H1 (cell line): ENCODE results near the gene SF3B6. TPM values are rescaled to one million over a fixed set of nuclear protein-coding genes. Genes with fewer than 3 reads are reported as not detected.

Experiments used
- CTCF ChIA-PET: fragments of 300-600 bp; sonication (Branson Sonifier 250); formaldehyde crosslinking; loops from one replicate; lab custom pipeline; 2021; ENCODE audit not compliant: partially characterized antibody; lab: Charles Lee
- POLR2A ChIA-PET: fragments of 300-600 bp; sonication (Branson Sonifier 250); formaldehyde crosslinking; loops from one replicate; lab custom pipeline; 2021; ENCODE audit warnings: inconsistent platforms; ENCODE audit not compliant: partially characterized antibody; lab: Charles Lee
- DNase-seq, 2 experiments: peaks; one replicate each; pipeline versions ENCODE4 v3.0.0 to v3.0.0-alpha.2; 2010 to 2022; ENCODE audit warnings: low spot score in 2 of 2, low read depth in 1 of 2, mixed read lengths in 1 of 2
- FAIRE-seq: peaks from 2 replicates; lab custom pipeline; 2011; peaks lifted over from hg19 to GRCh38; lab: Jason Lieb, UNC
- H2AFZ ChIP-seq: 2 replicates; pipeline ENCODE4 v1.8.1; 2012; ENCODE audit warnings: low read length, inconsistent platforms
- H2AK5ac ChIP-seq: 2 replicates; pipeline ENCODE4 v1.6.1; 2013; ENCODE audit warnings: low read depth, low read length
- H2BK120ac ChIP-seq: replicated peaks from 2 replicates; pipeline ENCODE3; 2013; ENCODE audit warnings: low read depth, low read length, inconsistent platforms
- H2BK12ac ChIP-seq: 2 replicates; pipeline ENCODE4 v1.6.1; 2013; ENCODE audit warnings: low read depth, low read length
- H2BK15ac ChIP-seq: 2 replicates; pipeline ENCODE4 v1.6.1; 2013; ENCODE audit warnings: low read length
- H2BK20ac ChIP-seq: 2 replicates; pipeline ENCODE4 v1.6.1; 2013; ENCODE audit warnings: low read length
- H2BK5ac ChIP-seq: 2 replicates; pipeline ENCODE4 v1.6.1; 2013; ENCODE audit warnings: low read depth, low read length
- H3K14ac ChIP-seq: 2 replicates; pipeline ENCODE4 v1.6.1; 2013; ENCODE audit warnings: inconsistent platforms; ENCODE audit not compliant: insufficient read length
- H3K18ac ChIP-seq: 2 replicates; pipeline ENCODE4 v1.6.1; 2013; ENCODE audit warnings: low read length; ENCODE audit errors: extremely low read depth
- H3K23ac ChIP-seq: 2 replicates; pipeline ENCODE4 v1.6.1; 2013; ENCODE audit warnings: inconsistent platforms; ENCODE audit not compliant: insufficient read length
- H3K23me2 ChIP-seq: 2 replicates; pipeline ENCODE4 v1.6.1; 2013; ENCODE audit warnings: low read depth, low read length
- H3K27ac ChIP-seq: 2 replicates; pipeline ENCODE4 v1.6.1; 2011; ENCODE audit warnings: low read depth, low read length, inconsistent platforms
- H3K27me3 ChIP-seq, 4 experiments: replicated peaks in 1 of 4; 1 replicate in 1 of 4; 2 replicates in 3 of 4; pipeline versions ENCODE4 v1.6.1 to v1.8.1; 2011 to 2013; ENCODE audit warnings: low read length in 3 of 4, mild to moderate bottlenecking in 3 of 4, inconsistent platforms in 2 of 4, mixed read lengths in 2 of 4, moderate library complexity in 1 of 4; ENCODE audit not compliant: control insufficient read depth in 3 of 4, insufficient read depth in 3 of 4; ENCODE audit errors: extremely low read depth in 1 of 4
- H3K36me3 ChIP-seq, 4 experiments: 2 replicates each; pipeline versions ENCODE4 v1.6.1 to v1.8.1; 2011 to 2013; ENCODE audit warnings: mild to moderate bottlenecking in 4 of 4, low read length in 3 of 4, moderate library complexity in 2 of 4, control low read depth in 1 of 4, inconsistent platforms in 1 of 4; ENCODE audit not compliant: insufficient read depth in 4 of 4, control insufficient read depth in 2 of 4
- H3K4ac ChIP-seq: replicated peaks from 2 replicates; pipeline ENCODE3; 2013; ENCODE audit warnings: low read length, low read depth, mixed read lengths, inconsistent platforms; ENCODE audit not compliant: insufficient read length
- H3K4me1 ChIP-seq, 4 experiments: replicated peaks in 1 of 4; 1 replicate in 1 of 4; 2 replicates in 3 of 4; pipeline versions ENCODE4 v1.6.1 to v1.8.1; 2011 to 2013; ENCODE audit warnings: low read length in 3 of 4, inconsistent platforms in 2 of 4, mixed read lengths in 1 of 4; ENCODE audit not compliant: insufficient read depth in 4 of 4, control insufficient read depth in 3 of 4
- H3K4me2 ChIP-seq, 2 experiments: 2 replicates each; pipeline versions ENCODE4 v1.6.1 to v1.8.1; 2011 to 2013; ENCODE audit warnings: low read depth in 2 of 2, low read length in 2 of 2, control low read depth in 1 of 2, inconsistent platforms in 1 of 2, mild to moderate bottlenecking in 1 of 2; ENCODE audit not compliant: insufficient read depth in 1 of 2
- H3K4me3 ChIP-seq, 4 experiments: fragments of 200-600, 300-600 bp in 1 of 4; sonication (generic), shearing (Covaris generic), sonication (Bioruptor Twin) in 1 of 4; 2 replicates each; pipeline versions ENCODE4 v1.5.1 to v1.8.1; 2011 to 2016; ENCODE audit warnings: low read length in 4 of 4, low read depth in 3 of 4, control low read depth in 2 of 4, inconsistent platforms in 2 of 4, mild to moderate bottlenecking in 2 of 4, mixed read lengths in 1 of 4, moderate library complexity in 1 of 4; ENCODE audit not compliant: insufficient read depth in 2 of 4; ENCODE audit errors: extremely low read depth in 1 of 4
- H3K56ac ChIP-seq: replicated peaks from 2 replicates; pipeline ENCODE3; 2013; ENCODE audit warnings: low read depth, mild to moderate bottlenecking, mixed read lengths, low read length, inconsistent platforms; ENCODE audit not compliant: insufficient read length
- H3K79me1 ChIP-seq: 2 replicates; pipeline ENCODE4 v1.6.1; 2013; ENCODE audit warnings: low read depth, low read length, control low read depth
- H3K79me2 ChIP-seq, 2 experiments: 2 replicates each; pipeline versions ENCODE4 v1.6.1 to v1.8.1; 2012 to 2013; ENCODE audit warnings: low read length in 2 of 2, mild to moderate bottlenecking in 2 of 2, inconsistent platforms in 1 of 2; ENCODE audit not compliant: insufficient read depth in 2 of 2, control insufficient read depth in 1 of 2
- H3K9ac ChIP-seq, 4 experiments: replicated peaks in 1 of 4; 1 replicate in 1 of 4; 2 replicates in 3 of 4; pipeline versions ENCODE4 v1.6.1 to v1.8.1; 2011 to 2013; ENCODE audit warnings: low read depth in 3 of 4, low read length in 3 of 4, control low read depth in 2 of 4, mild to moderate bottlenecking in 2 of 4, moderate library complexity in 2 of 4, inconsistent platforms in 1 of 4; ENCODE audit errors: extremely low read depth in 1 of 4
- H3K9me3 ChIP-seq, 2 experiments: 2 replicates each; pipeline versions ENCODE4 v1.6.1 to v1.8.1; 2012 to 2013; ENCODE audit warnings: mild to moderate bottlenecking in 2 of 2, moderate library complexity in 2 of 2, control low read depth in 1 of 2, inconsistent platforms in 1 of 2, low read depth in 1 of 2, low read length in 1 of 2, mixed read lengths in 1 of 2; ENCODE audit not compliant: insufficient read depth in 2 of 2
- H4K20me1 ChIP-seq, 2 experiments: replicated peaks in 1 of 2; 2 replicates each; pipeline versions ENCODE3 to v1.8.1; 2011 to 2013; ENCODE audit warnings: inconsistent platforms in 2 of 2, low read length in 2 of 2, mild to moderate bottlenecking in 1 of 2; ENCODE audit not compliant: insufficient read depth in 2 of 2, control insufficient read depth in 1 of 2
- H4K5ac ChIP-seq: 2 replicates; pipeline ENCODE4 v1.6.1; 2013; ENCODE audit warnings: low read length, low read depth, mixed read lengths, inconsistent platforms; ENCODE audit not compliant: insufficient read length
- H4K8ac ChIP-seq: 2 replicates; pipeline ENCODE4 v1.8.0; 2013; ENCODE audit warnings: mild to moderate bottlenecking, moderate library complexity, low read length, inconsistent platforms; ENCODE audit not compliant: insufficient read depth; ENCODE audit errors: extremely low read depth
- H4K91ac ChIP-seq: replicated peaks from 2 replicates; pipeline ENCODE3; 2013; ENCODE audit warnings: low read length, mixed read lengths, inconsistent platforms; ENCODE audit not compliant: insufficient read length
- CTCF ChIP-seq, 3 experiments: IDR thresholded peaks; 1 replicate in 2 of 3; 2 replicates in 1 of 3; pipeline versions ENCODE4 v1.5.1 to v1.6.1; 2011; ENCODE audit warnings: low read length in 3 of 3, mild to moderate bottlenecking in 3 of 3, inconsistent platforms in 2 of 3, low read depth in 1 of 3, moderate library complexity in 1 of 3; ENCODE audit not compliant: insufficient read depth in 1 of 3; ENCODE audit errors: control extremely low read depth in 1 of 3
- SAP30 ChIP-seq: fragments of 300-600 bp; sonication (generic); IDR thresholded peaks from 2 replicates; pipeline ENCODE4 v1.7.1; 2012; ENCODE audit warnings: low read length, moderate library complexity, mild to moderate bottlenecking, inconsistent platforms; ENCODE audit not compliant: insufficient read depth, insufficient replicate concordance
- WGBS, 2 experiments: shearing (Covaris generic) in 1 of 2; methylation state at CpG; one replicate each; pipeline versions ENCODE4 v1.1.6 to v1.1.7; 2013 to 2015; ENCODE audit warnings: low lambda C conversion rate in 2 of 2, mixed read lengths in 2 of 2, inconsistent platforms in 1 of 2, low coverage in 1 of 2, missing lambda C conversion rate in 1 of 2; ENCODE audit not compliant: insufficient replicate concordance in 2 of 2, insufficient coverage in 1 of 2, insufficient read length in 1 of 2; ENCODE audit errors: extremely low coverage in 1 of 2, missing lambda C conversion rate in 1 of 2; 5-methylcytosine and 5-hydroxymethylcytosine counted together
- polyA plus RNA-seq, 7 experiments: library from polyadenylated mRNA; depleted of rRNA in 3 of 7; stranded (reverse) in 5 of 7; unstranded in 2 of 7; fragments of >200 nt in 5 of 7; fragments of 200-250 nt in 2 of 7; gene quantifications; 1 replicate in 5 of 7; 2 replicates in 1 of 7; 4 replicates in 1 of 7; pipeline versions ENCODE4 v1.2.1 to v1.2.3, GENCODE V29; 2011 to 2013; ENCODE audit warnings: missing spikeins in 2 of 7, mixed read lengths in 2 of 7
- total RNA-seq: library from RNA; stranded (reverse); fragmentation: NEBNext Ultra II Directional; extraction: Animal tissue kit (Norgen Biotek cat#: 25700); gene quantifications from 2 replicates; pipeline ENCODE4 v1.2.1, GENCODE V29; 2021
- TF ChIP-seq, protein P1 (sequence below): IDR thresholded peaks from 2 replicates; pipeline ENCODE4 v1.6.1; 2012; ENCODE audit warnings: inconsistent platforms

SF3B6 gene
- total and polyA plus RNA-seq, 2 of the 8 experiments (the other 6 are each of a cell fraction or from before 2014, with no cell fraction given): 126 to 155 TPM

DNA sequence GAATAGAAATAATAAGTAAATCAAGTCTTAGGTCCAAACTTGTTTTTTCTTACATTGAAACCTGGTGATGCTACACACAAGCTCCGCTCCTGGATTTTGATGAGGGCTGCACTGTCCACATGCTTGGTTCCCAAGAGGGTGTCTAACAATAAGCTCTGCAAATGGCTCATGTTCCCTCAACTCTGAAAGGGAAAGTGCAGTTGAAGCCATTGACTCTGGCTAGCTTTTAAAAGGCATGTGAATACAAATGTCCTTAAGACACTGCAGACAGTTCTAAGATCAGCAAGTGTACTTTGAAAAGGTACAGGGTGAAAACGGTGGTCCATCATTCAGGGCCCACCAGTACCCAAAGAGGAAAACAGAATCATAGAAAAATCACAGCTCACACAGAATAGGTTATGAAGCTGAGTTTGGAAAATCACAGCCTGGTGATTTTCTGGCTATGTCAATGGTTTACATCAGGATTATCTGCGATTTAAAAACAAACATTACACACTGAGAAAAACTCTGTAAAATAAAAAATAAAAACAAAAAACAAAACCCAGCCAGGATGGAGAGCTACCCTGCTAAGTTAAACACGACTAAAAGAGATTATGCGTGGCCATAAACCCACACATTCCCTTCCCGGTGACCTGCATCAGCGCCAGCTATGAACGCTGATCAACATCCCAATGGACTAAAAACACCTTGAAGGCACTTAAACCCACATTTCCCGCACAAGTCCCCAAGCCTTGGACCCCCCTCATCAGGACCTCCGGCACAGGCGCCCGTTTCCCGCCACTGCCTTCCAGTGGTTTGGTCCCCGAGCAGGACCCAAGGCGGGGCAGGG is 46.5 kb upstream of the SF3B6 start:
- H3K9me3 ChIP-seq: no peaks in the 10 kb centered on the region
- H3K4ac ChIP-seq: peak overlapping the region; percentile 87
- FAIRE-seq: no peak
- DNase-seq: no peak
- no peak overlapping the region for H3K14ac ChIP-seq
- peaks cover 0 to 10% (median 4%) of the 10 kb centered on the region in 4 experiments; a peak in 4 of 7 replicates for H3K27me3 ChIP-seq
- H2BK5ac ChIP-seq: no peak overlapping the region
- H4K91ac ChIP-seq: peak overlapping the region; percentile 60
- H3K4me1 ChIP-seq: peaks cover 4 to 7% (median 6%) of the 10 kb centered on the region in 4 experiments; a peak in 6 of 7 replicates
- H3K79me2 ChIP-seq: no peaks in the 10 kb centered on the region
- no peak for TF ChIP-seq SAP30
- TF ChIP-seq, protein P1, sequence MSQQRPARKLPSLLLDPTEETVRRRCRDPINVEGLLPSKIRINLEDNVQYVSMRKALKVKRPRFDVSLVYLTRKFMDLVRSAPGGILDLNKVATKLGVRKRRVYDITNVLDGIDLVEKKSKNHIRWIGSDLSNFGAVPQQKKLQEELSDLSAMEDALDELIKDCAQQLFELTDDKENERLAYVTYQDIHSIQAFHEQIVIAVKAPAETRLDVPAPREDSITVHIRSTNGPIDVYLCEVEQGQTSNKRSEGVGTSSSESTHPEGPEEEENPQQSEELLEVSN: peak; percentile 93
- no peak for TF ChIP-seq CTCF (IDR thresholded peaks at IDR 0.05; ENCODE audit: control extremely low read depth in 1 of 3, insufficient read depth in 1 of 3, low read depth in 1 of 3, low read length in 3 of 3)
- peaks cover 3% of the 10 kb centered on the region for H3K23me2 ChIP-seq
- peak overlapping the region; percentile 85 for H2BK120ac ChIP-seq
- no peak overlapping the region for H2AK5ac ChIP-seq
- H3K36me3 ChIP-seq: no peaks in the 10 kb centered on the region
- peak overlapping the region; percentile 64; the same call in 1 of the 2 replicates for H2BK20ac ChIP-seq
- CTCF ChIA-PET: interaction anchor here (1.0 to 2.3 kb wide), 5 partner anchors 11 to 103 kb away, joined by 3 to 9 read pairs (median 7); partner anchors contain the start of gene TP53I3
- peak overlapping the region; percentile 70 for H4K5ac ChIP-seq
- peak overlapping the region; percentile 75; the same call in 1 of the 2 replicates for H3K18ac ChIP-seq
- H2AFZ ChIP-seq: peak overlapping the region; percentile 95
- H3K9ac ChIP-seq: peak overlapping the region in 3 of 4 experiments; percentile 25 to 80 (median 70); a peak in 5 of 7 replicates
- no peak overlapping the region for H3K23ac ChIP-seq
- H3K79me1 ChIP-seq: no peaks in the 10 kb centered on the region
- peak overlapping the region; percentile 75 to 80 for H3K4me2 ChIP-seq
- H3K4me3 ChIP-seq: peak overlapping the region; percentile 60 to 68 (median 66)
- 0 out of 2 replicates have a peak overlapping the region, but pooled peaks have one; percentile 6 for H3K27ac ChIP-seq
- no peak overlapping the region for H3K56ac ChIP-seq
- WGBS, 2 experiments: 28% methylated on average over 15 of the region's 15 CpGs; no CpG with 5 or more reads in 1 of the 2 experiments
- H4K8ac ChIP-seq: peak overlapping the region; percentile 95
- no peak overlapping the region; the same call in 1 of the 2 replicates for H2BK15ac ChIP-seq
- no peak overlapping the region for H2BK12ac ChIP-seq
- H4K20me1 ChIP-seq: no peaks in the 10 kb centered on the region
- POLR2A ChIA-PET: interaction anchor here (0.6 to 2.0 kb wide), 7 partner anchors 12 to 1049 kb away, joined by 3 to 24 read pairs (median 3); partner anchors contain the start of gene TP53I3
